ENCODE results near the gene NECAB3. TPM values are rescaled to one million over a fixed set of nuclear protein-coding genes. Genes with fewer than 3 reads are reported as not detected.

The NECAB3 gene
- total RNA-seq, result 29.5 and 42.2 TPM in 2 replicates

GRCh38 chr20:33674294-33675135 is at the start of gene NECAB3:
TSS of gene NECAB3 (minus strand) at chr20:33674428. CDS start at chr20:33674352, 76 bp downstream.

GRCh38 chr20:33719989-33720709 is 45.9 kb upstream of the NECAB3 start, which contains the start of gene PXMP4:
TSS of gene PXMP4 (minus strand) at chr20:33720310. CDS start at chr20:33720207, 103 bp downstream.

GRCh38 chr20:33686100-33686983 is 12.1 kb upstream of the NECAB3 start, which contains the start of gene E2F1:
TSS of gene E2F1 (minus strand) at chr20:33686385. CDS start at chr20:33686264, 121 bp downstream.

DNA sequence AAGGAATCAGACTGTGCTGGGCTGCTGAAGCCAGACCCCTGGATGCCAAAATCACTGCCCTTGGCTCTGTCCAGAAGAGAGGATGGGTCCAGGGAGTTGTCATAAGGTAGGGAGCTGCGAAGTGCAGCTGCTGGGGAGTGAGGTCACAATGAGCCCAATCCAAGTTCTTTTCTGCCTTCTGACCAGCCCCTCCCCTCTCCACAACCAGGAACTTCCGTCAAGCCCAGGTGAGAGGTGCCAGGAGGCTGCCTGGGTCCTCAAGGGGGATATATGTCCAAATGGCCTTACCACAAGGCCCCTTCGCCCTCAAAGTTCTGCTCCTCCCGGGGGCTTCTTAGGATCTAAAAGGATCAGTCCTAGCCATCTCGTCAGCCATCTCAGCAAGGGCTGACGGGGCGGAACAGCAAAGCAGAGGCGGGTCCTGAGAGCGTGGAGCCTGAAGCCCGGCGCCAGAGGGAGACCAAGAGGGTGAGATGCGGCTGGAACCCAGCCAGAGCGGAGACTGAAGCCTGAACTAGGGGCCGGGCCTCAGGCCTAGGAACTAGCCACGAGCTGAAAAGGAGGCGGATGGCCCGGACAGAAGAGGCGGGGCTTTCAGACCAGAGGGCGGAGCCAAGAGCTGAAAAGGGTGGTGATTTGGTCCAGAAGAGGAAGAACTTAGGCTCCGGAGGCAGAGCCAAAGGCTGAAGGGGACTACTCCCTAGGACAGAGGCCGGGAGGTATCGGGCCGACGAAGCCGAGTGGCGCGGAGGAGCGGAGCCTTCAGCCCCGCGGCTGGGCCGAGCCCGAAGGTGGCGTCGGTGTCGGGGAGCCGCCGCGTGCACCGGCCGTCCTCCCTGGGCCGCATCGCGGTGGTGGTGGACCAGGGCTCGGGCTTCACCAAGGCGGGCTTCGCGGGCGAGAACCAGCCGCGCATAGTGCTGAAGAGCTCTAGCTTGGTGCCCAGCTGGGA is 7.7 kb downstream of the NECAB3 start, which contains the start of gene ACTL10:
Gene ACTL10 (plus strand): TSS at position 651 of the 952 bp plus-strand sequence. CDS start 555 bp downstream, outside the sequence.

DNA sequence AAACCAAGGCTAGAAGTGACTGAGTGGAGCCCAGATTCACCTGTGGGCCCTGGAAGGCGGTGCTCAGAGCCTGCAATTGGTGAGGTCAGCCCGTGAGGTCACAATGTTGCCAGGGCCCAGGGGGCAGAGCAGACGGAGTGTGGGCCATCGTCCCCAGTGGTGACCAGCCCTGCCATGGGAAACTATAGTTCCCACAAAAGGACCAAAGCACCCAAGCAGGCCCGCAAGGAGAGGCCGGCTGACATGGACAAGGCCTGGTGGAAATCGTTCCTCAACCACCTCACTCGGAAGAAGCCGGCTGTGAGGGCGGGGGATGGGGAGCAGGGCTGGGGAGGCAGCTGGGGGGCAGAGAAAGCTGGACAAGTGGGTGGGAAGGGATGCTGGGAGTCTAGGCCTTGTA is 12.1 kb downstream of the NECAB3 start, which contains the start of gene C20orf144:
Gene C20orf144 (plus strand): TSS at position 156 of the 400 bp plus-strand sequence. CDS start 19 bp downstream, at position 175.

Other genes with a start within 250 kb of the NECAB3 start
- 42.0 and 47.0 TPM in 2 replicates for gene SNTA1, start 230.7 kb downstream of the NECAB3 start, total RNA-seq
- gene CBFA2T2, start 184.3 kb downstream of the NECAB3 start, total RNA-seq, result 7.1 and 8.9 TPM in 2 replicates
- under 0.01 and 0.44 TPM in 2 replicates for gene C20orf144, start 12.1 kb downstream of the NECAB3 start, total RNA-seq
- gene ACTL10, start 7.5 kb downstream of the NECAB3 start, total RNA-seq, result 3.0 and 3.3 TPM in 2 replicates
- gene E2F1, start 12.0 kb upstream of the NECAB3 start, total RNA-seq, result 1.8 and 4.5 TPM in 2 replicates
- 7.6 and 9.1 TPM in 2 replicates for gene PXMP4, start 45.9 kb upstream of the NECAB3 start, total RNA-seq
- 1.2 and 2.2 TPM in 2 replicates for gene ZNF341, start 57.6 kb upstream of the NECAB3 start, total RNA-seq
- gene CHMP4B, start 136.9 kb upstream of the NECAB3 start, total RNA-seq, result 37.5 and 38.8 TPM in 2 replicates